ENCODE measurements around the gene PIK3AP1.

PIK3AP1 gene

DNA sequence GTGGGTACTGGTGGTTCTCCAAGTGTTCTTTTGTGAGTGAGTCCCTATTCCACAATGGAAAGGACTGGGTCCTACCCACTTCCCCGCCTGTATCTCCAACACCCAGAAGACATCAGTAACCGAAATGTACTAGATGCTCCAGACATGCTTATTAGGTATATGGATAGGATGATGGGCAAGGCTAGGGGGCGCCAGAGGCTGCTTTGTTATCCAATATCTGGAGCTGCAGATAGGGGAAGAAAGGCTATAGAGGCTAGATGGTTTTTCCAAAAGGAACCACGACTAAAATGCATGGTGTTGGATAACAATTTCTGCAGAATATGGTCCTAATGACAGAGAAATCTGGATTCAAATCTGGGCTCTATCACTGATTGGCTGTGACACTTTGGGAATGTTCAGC, 77.3 kb downstream of the PIK3AP1 start:
- peak; percentile 68 for DNase-seq (ENCODE audit: low spot score)

DNA sequence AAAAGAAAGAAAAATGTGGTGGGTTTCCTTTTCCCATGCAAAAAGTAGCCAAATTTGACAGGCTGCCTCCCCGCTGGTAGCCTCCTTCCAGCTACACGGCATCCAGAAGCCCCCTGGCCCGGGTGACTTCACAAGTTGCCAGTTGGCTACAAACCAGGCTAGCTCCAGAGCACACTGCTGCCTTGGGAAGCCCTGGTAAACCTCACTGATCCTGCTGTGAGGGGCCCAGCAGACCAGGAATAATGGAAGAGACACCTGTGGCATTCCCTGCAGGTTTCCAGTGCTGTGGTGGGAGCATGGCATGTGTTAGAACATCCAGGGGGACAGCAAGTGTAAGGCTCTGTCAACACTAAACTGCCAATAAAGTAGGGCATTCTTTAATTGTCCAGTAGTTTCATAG, 77.8 kb downstream of the PIK3AP1 start:
- DNase-seq (ENCODE audit: low spot score) = no peak

DNA sequence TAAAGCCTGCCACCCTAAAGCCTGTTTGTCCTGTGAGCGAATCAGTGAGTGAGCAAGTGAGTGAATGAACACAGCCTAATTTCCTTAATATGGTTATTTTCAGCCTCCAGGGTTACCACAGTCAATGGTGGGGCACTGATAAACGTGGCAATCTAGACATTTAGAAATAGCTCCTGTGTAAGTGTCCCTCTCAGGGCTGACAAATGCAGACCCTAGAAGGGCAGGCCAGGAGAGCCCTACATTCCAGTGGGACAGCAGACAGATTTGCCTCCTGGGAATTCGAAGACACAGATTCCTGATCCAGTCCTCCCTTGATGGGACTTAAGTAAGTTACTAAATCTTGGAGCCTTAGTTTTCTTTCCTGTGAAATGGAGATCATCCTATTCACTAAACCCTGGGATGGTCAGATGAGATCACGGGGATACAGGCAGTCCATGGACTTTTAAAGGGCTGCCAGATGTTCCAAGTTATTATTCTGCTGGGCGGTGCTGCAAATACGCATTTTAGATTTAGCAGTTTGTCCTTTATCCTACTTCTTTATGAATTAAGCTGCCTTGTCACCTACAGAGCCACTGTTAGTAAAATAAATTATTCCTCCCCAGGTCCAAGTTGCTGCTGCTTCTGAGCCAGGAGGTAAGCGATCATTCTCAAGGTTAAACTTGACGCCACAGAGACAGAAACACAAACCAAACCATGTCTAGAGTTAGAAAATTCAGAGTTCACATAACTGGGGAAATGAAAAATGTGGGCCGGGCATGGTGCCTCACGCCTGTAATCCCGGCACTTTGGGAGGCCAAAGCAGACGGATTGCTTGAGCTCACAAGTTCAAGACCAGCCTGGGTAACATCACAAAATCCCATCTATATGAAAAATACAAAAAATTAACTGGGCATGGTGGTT, 78.7 kb downstream of the PIK3AP1 start:
- no peak for DNase-seq (ENCODE audit: low spot score)

DNA sequence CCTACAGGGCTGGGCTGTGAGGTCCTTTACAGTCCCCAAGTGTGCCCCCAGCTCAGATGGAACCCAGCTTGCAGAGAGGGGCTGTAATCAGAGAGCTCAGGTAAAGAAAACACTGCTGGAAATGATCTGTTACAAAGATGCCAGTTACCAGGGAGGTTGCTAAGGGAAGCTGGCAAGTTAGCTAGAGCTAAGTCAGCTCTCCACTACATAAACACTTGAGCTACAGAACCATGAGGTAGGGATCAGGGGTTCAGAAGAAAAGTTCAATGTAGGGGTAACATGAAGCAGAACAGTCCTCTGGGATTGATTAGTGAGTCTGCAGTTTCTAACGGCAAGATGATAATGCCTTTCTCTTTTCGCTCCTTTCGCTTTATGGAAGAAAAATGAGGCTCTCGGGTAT, 80.4 kb downstream of the PIK3AP1 start:
- DNase-seq (ENCODE audit: low spot score) = no peak

DNA sequence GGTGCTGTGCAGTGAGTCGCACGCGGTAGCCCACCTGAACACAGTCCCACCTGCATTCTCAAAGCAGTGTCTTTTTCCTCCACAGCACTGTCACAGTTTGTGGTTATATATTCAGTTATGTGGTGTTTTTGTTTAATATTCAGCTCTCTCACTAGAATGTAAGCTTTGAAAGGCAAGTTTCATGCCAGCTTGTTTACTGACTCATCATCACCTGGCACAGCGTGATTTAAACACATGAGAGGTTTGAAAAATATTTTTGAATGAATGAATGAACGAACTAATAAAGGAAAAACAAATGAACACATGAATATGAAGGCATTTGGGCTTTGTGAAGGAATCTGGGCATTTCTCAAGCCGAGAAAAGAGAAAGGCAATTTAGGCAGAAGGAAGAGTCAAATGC, 81.6 kb downstream of the PIK3AP1 start:
- no peak for DNase-seq (ENCODE audit: low spot score)

DNA sequence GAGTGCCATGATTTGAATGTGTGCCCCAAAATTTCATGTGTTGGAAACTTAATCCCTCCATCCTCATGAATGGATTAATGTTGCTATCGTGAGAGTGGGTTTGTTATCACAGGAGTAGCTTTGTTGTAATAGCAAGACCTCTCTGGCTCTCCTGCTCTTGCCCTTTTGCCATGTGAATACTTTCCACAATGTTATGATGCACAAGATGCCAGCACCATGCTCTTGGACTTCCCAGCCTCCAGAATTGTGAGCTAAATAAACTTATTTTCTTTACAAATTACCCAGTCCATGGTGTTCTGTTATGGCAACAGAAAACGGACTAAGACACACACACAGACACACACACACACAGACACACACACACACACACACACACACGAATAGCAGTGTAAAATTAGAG, 82.2 kb downstream of the PIK3AP1 start:
- DNase-seq (ENCODE audit: low spot score) = no peak

DNA sequence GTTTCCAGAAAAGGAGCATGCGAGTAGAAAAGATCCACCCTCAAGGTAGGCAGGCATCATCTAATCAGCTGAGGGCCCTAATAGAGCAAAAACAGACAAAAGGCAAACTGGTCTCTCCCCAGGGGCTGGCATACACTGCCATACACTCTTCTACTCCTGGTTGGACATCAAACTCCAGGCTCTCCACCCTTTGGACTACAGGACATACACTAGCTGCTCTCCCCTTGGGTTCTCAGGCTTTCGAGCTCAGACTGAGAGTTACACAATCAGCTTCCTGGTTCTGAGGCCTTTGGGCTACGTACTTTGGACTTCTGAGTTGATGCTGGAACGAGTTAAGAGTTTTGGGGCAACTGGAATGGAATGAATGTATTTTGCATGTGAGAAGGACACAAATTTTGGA, 82.6 kb downstream of the PIK3AP1 start:
- DNase-seq (ENCODE audit: low spot score) = no peak

DNA sequence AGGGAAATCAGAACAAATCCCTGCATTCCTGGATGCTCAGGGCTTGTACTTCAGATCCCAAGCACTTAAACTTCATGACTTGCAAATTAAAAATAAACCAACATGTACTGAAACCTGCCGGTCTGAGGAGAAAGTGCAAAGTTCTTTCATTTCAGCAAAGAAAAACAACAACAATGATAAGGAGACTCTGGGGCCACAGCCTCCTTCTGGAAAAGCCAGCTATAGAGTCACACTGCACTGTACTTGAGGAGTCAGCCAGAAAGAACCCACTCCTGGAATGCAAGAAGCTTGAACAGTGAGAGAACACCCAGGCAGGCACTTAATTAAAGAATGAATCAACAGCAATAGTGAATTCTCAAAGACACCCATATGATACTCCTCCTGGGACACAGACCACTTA, 83.8 kb downstream of the PIK3AP1 start:
- no peak for DNase-seq (ENCODE audit: low spot score)

DNA sequence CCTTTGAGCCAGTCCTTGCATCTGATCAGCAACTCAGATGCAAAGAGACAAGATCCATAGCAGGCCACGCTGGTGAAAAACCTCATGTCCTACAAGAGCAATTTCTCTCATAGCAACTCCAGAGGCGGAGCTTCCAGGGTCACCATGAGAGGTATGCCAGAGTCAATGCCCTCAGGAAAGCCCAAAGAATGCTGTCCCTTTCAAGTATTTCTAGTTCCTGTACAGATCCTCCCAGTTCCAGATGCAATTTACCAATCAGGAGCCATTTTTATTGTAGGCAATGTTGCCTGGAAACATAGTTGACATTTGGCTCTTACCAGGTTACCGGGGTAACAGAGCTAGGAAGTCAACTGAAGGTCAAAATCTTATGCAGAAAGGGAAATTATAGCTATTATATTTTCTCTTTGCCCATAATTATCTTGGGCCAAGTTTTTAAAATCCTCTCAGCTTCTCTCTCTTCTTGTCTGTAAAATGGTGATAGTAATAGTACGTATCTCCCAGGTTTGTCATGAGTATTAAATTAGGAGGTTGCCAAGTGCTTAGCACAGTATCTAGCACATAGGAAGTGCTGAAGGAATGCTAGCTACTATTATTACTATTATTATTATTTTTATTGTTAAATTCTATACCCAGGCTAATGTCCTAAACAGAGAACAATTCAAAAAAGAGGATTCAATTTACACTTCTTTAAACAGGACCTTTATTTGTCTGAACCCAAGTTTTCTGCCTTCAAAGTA, 87.2 kb downstream of the PIK3AP1 start:
- DNase-seq (ENCODE audit: low spot score) = peak; percentile 48

DNA sequence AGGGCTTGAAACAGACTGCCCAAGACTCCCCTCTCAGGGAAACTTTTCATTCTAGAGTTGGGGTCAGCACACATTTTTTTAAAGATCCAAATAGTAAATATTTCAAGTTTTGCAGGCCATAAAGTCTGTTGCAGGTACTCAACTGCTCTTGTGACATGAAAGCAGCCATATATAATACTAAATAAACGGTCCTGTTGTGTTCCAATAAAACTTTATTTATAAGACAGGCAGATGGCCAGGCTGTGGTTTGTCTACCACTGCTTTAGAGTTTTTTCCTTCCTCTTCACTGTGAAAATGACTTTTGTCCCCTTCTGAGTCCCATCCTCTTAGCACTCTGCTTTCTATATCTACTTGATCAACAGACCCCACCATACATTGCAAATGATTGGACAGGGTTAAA, 93.0 kb downstream of the PIK3AP1 start:
- no peak for DNase-seq (ENCODE audit: low spot score)

DNA sequence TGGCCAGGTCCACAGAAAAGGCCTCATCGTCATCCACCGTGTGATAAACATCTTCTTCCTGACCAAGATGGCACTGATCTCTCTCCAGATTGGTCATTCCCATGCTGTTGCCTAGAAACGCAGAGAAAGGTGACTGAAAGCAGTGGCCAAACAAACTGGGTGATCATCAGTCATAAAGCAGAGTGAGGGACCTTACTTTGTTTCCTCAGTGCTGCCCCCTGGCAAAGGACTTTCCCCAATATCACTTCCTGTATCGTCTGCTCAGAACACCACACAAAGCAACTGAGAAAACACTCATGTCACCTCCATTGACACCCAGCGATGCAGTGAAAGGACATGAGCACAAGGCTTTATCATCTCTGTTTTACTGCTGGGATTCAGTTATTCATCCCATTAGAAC, 93.5 kb downstream of the PIK3AP1 start:
- DNase-seq (ENCODE audit: low spot score) = peak; percentile 33

DNA sequence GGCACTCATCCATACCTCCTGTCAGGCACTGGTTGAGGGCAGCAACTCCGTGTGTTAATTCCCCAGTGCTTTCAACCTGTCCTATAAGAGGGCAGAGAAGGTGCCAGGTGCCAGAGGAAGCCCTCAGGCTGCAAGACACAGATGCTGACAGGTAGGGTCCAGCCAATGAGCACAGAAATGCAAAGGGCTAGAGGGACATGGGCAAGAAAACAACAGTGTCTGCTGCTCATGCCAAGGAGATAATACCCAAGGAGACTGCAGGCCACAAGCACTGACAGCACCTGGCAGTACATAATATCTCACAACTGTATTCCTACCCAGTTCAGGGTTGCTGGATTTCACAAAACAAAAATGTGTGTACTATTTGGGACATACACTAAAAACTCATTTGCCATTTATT, 95.1 kb downstream of the PIK3AP1 start:
- DNase-seq (ENCODE audit: low spot score) = no peak

DNA sequence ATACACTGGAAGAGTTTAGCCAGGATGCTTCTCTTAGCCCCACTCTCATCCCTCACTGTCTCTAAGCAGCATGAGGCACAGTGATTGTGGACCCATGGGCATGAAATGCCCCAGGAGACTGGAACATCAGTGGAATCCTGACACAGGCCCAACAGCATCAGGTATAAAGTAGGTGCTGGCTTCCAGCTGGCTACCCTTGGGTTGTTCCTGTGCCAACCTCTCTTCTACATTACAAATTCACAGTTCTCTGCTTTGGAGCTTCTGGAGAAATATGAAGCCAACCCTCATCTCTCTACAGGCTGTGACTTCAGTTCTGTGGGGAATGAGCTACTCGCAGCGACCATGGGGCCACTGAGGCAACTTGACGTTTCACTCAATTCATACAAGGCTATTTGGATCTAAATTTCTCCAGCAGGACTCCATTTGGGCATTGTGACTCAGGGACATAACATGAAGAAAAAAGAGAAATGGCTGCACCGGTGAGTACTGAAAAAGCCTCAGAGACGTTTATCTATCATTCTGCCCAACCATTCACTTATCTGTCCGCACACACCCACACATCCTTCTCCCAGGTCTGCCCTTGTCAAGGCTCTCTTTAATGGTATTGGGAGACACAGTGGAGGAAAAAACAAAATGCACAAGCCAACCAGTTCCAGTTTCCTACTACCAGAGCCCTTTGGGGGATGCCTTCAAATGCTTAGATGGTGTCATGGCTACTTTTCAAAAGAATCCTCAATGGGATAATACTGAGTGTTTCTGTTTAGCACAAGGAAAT, 98.1 kb downstream of the PIK3AP1 start:
- no peak for DNase-seq (ENCODE audit: low spot score)

DNA sequence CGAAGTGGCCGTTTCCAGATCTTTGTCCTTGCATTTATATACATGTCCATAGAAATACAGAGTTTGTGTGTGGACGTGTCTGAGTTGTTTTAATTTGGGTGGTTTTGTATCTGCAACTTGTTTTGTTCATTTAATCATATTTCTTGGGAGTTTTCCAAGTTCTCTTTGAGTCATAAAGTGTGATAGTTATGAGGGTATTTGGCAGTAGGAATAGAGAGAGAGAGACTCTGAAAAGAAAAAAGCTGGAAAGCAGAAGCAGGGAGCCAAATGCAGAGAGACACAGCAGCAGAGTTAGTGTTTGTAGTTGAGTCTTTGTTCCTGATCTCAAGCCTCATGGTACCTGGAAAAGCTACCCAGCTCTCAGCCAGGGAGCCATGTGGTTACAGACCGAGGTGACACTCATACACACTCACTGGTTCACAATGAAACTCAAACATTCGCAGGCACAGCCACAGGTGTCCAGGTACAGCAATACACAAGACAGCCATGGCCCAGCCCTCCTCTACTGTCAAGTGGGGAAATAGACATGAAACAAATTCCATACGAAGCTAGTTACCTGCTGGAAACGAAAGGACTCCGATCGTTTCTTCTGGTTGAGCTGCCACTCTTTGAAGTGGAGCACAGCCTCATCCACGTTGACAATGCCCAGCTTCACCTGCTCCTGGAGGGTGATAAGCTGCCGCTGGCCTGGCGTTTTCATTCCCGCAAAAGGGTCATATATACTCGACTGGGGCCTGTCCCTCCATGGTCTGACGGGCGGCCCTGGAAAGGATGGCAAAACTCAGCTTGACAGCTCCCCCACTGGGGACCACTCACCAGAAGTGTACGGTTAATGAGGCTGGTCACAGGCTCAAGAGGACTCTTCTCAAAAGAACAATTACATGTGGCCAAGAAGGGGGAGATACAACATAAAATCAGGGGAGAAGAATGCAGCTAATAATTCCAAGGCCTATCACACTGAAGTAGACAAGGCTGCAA, 100.2 kb downstream of the PIK3AP1 start:
- no peak for DNase-seq (ENCODE audit: low spot score)

DNA sequence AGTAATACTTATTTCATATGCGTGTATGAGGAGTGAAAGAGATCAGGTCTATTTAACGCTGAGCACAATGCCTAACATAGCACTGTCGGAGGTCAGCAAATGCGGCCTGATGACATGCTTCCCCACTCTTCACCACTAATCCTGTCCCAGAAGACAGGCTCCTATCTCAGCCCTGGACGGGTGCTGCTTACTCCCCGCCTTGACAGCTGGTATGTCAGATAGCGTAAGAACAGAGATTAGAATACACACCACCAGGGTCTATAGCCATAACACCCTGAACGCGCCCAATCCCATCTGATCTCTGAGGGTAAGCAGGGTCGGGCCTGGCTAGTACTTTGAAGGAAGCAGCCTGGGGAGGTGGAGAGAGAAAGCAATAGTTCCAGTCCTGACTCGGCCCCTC, 101.2 kb downstream of the PIK3AP1 start:
- DNase-seq (ENCODE audit: low spot score) = no peak

DNA sequence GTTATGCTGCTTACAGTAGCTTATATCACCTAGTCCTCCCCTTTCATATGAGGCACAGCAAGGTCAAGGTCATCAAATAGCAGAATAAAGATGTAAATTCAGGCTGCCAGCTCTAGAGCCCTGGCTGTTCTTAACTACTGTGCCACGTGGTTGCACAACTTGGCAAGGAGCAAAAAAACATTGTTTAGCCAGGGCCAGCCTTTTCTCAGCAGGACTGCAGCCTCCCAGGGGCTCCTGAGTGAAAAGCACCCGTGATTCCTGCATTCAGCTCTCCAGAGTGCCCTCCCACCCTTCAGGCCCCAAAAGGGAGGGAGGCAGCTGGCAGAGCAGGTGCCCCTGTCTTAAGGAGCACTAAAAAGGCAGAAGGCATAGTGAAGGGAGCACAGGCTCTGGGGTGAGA, 101.7 kb downstream of the PIK3AP1 start:
- peak; percentile 47 for DNase-seq (ENCODE audit: low spot score)

DNA sequence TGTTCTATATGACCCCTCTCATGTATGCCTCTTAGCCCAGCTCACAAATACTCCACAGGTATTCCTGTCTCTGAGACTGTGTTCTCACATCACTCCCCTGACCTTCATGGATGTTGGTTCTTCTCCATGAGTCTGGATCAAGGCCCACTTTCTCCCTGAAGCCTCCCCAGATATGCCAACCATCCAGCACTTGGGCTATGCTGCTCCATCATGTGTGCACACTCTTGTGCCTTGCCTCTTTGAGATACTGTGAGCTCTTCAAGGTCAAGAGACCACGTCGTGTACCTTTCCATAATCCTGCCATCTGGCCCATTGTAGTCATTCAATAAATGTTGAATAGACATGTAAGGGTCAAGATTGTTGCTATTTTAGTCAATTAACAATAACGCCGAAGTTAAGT, 103.4 kb downstream of the PIK3AP1 start:
- DNase-seq (ENCODE audit: low spot score) = no peak

DNA sequence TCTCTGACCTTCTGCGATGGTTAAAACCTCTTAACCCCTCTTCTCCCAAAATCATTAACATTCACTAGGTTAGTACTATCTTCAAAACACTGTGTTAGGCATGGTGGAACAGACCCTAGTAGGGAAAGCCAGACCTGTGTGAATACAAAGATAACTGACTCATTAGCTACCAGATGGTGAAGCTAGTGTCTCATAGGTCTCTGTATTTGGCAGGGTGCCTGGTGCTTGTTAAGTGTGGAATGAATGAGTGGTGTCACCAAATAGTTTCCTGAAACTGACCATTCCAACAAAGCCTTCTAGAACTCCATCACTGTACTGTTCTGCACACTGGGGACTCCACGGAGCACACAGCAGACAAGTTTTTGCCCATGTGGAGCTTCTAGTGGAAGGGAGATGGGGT, 105.8 kb downstream of the PIK3AP1 start:
- DNase-seq (ENCODE audit: low spot score) = no peak

DNA sequence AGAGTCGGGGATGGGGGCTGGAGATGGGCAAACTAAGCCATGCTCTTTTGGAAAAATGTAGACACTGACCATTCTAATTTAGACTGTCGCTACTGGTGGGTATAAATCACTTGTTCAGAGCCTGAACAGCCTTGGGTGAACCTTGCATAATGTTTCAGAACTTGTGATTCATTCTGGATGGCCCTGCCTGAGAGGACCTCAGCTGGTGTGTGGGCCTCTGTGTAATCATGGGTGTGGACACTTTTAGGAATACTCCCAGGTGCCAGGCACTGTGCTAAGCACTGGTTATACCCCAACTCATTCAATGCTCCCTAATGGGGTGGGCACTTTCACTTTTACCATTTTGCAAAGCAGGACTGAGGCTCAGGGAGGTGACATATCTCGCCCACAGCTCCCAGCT, 106.7 kb downstream of the PIK3AP1 start:
- no peak for DNase-seq (ENCODE audit: low spot score)

DNA sequence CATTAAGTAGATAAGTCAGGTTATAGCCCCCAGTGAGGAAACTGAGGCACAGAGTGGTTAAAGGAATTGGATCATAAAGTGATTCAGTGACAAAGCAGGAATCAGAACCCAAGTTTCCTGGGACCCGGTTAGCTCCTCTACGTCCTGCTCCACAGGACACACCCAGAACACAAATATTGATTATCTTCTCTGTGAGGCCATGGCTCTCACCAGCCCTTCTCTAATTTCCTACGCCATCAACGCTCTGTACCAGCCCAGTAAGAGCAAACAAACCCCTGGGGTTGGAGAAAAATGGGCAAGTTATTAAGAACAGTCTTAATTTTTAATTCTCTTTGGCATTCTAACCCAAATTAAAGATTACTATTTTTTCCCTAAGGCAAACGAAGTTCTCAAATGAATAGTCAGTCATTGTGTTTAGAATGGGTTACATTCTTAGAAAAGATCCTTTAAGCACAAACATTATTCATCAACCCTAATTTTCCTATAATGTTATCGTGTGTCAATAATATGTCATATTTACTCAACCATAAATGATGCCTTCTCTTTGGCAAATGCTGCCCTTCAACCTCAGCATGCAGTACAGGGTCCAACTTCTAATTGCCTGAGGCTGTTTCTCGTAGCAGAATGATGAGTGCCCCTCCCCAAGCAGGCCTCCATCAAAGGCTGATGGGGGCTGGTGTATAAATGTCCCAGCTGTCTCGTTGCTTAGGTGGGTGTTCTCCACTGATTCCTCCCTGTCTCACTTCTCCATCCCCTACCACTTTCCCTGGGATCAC, 108.1 kb downstream of the PIK3AP1 start:
- no peak for DNase-seq (ENCODE audit: low spot score)

DNA sequence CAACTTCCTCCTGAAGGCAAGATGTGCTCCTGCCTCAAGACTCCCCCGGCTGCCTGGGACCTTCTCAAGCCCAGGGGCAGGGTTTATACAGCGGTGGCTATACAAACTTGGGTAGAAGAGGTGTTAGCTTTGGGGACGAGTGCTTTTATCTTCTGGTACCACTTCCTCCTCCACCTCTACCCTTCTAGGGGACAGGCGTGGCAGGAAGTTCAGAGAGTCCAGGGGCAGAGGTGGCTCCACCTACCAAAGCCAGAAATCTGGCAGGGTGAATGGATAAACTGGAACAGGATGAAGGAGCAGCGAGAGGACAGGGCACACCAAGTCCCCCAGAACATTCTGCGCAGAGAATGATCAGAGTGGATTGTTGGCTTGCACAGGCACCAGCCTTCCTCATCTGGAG, 109.5 kb downstream of the PIK3AP1 start:
- DNase-seq (ENCODE audit: low spot score) = no peak
